Hypothalamus (tissue), 51 donors: Measurements from ENCODE around the gene PARP15.
A peak's percentile ranks its signal among the peaks of the same experiment; 100 is the strongest.

Source experiments
- DNase-seq, 51 donors: peaks; one replicate each; lab custom pipeline; 2025; lab: John Stamatoyannopoulos, UW

PARP15 gene

GRCh38 chr3:122568755-122569154 is 8.7 kb upstream of the PARP15 start:
- no peak for DNase-seq

- DNase-seq = peak in 1 of 51 donors; percentile 17
Observed at GRCh38 chr3:122572940-122573412, 4.5 kb upstream of the PARP15 start.

GRCh38 chr3:122576174-122576940 is 1.1 kb upstream of the PARP15 start:
- DNase-seq = no peak

GRCh38 chr3:122578069-122578740 is 755 bp downstream of the PARP15 start:
- DNase-seq = no peak

GRCh38 chr3:122580470-122580869 is 3.0 kb downstream of the PARP15 start:
- no peak for DNase-seq

- DNase-seq = no peak
Observed at GRCh38 chr3:122581622-122582021, 4.2 kb downstream of the PARP15 start.

- DNase-seq = no peak
Observed at GRCh38 chr3:122582390-122582789, 4.9 kb downstream of the PARP15 start.

- DNase-seq = no peak
Observed at GRCh38 chr3:122586098-122586497, 8.6 kb downstream of the PARP15 start.

GRCh38 chr3:122586773-122587485 is 9.5 kb downstream of the PARP15 start:
- no peak for DNase-seq

GRCh38 chr3:122587572-122587971 is 10.1 kb downstream of the PARP15 start:
- DNase-seq = no peak

GRCh38 chr3:122589297-122589696 is 11.8 kb downstream of the PARP15 start:
- no peak for DNase-seq

GRCh38 chr3:122590610-122591009 is 13.2 kb downstream of the PARP15 start:
- DNase-seq = no peak

- no peak for DNase-seq
Observed at GRCh38 chr3:122594025-122594424, 16.6 kb downstream of the PARP15 start.

GRCh38 chr3:122598151-122598550 is 20.7 kb downstream of the PARP15 start:
- no peak for DNase-seq

- DNase-seq = no peak
Observed at GRCh38 chr3:122598556-122598955, 21.1 kb downstream of the PARP15 start.

- no peak for DNase-seq
Observed at GRCh38 chr3:122602011-122602710, 24.7 kb downstream of the PARP15 start.

GRCh38 chr3:122603056-122603455 is 25.6 kb downstream of the PARP15 start:
- no peak for DNase-seq

- no peak for DNase-seq
Observed at GRCh38 chr3:122606330-122606729, 28.9 kb downstream of the PARP15 start.

- no peak for DNase-seq
Observed at GRCh38 chr3:122608916-122609315, 31.5 kb downstream of the PARP15 start.

GRCh38 chr3:122609798-122610559 is 32.5 kb downstream of the PARP15 start:
- DNase-seq = no peak
